Activated gamma-delta T cell treated with anti-CD3 and anti-CD28 coated beads, Interleukin-2, amount 50 U/mL, for 16 hours (primary cell): ENCODE measurements around the gene STK38.

Experiments used
- DNase-seq: peaks from one replicate; pipeline ENCODE4 v3.0.0-alpha.2; 2020; ENCODE audit warnings: low read depth

Gene STK38

GRCh38 chr6:36523451-36523850, 23.8 kb downstream of the STK38 start:
- DNase-seq, result no peak

- DNase-seq, result no peak
Observed at GRCh38 chr6:36519352-36519751, 27.9 kb downstream of the STK38 start.

- no peak for DNase-seq
Observed at GRCh38 chr6:36517408-36517807, 29.9 kb downstream of the STK38 start.

GRCh38 chr6:36516988-36517387, 30.3 kb downstream of the STK38 start:
- no peak for DNase-seq

GRCh38 chr6:36516559-36516958, 30.7 kb downstream of the STK38 start:
- DNase-seq, result no peak

GRCh38 chr6:36515844-36516243, 31.4 kb downstream of the STK38 start:
- no peak for DNase-seq

GRCh38 chr6:36514554-36515456, 32.5 kb downstream of the STK38 start:
- DNase-seq, result peak; percentile 12

- no peak for DNase-seq
Observed at GRCh38 chr6:36510365-36510764, 36.9 kb downstream of the STK38 start.

GRCh38 chr6:36508532-36508931, 38.7 kb downstream of the STK38 start:
- DNase-seq, result no peak

- no peak for DNase-seq
Observed at GRCh38 chr6:36506611-36507010, 40.7 kb downstream of the STK38 start.

GRCh38 chr6:36505744-36506534, 41.3 kb downstream of the STK38 start:
- no peak for DNase-seq

GRCh38 chr6:36504982-36505381, 42.3 kb downstream of the STK38 start:
- DNase-seq, result no peak

- no peak for DNase-seq
Observed at GRCh38 chr6:36504181-36504580, 43.1 kb downstream of the STK38 start.

- no peak for DNase-seq
Observed at GRCh38 chr6:36501686-36502085, 45.6 kb downstream of the STK38 start.

- no peak for DNase-seq
Observed at GRCh38 chr6:36499918-36500317, 47.4 kb downstream of the STK38 start.

- no peak for DNase-seq
Observed at GRCh38 chr6:36495086-36495485, 52.2 kb downstream of the STK38 start.

- no peak for DNase-seq
Observed at GRCh38 chr6:36493859-36494258, 53.4 kb downstream of the STK38 start.

GRCh38 chr6:36493319-36493718, 54.0 kb downstream of the STK38 start:
- no peak for DNase-seq

GRCh38 chr6:36492621-36493020, 54.7 kb downstream of the STK38 start:
- no peak for DNase-seq

GRCh38 chr6:36492092-36492491, 55.2 kb downstream of the STK38 start:
- no peak for DNase-seq

GRCh38 chr6:36491378-36491965, 55.8 kb downstream of the STK38 start:
- DNase-seq, result no peak

GRCh38 chr6:36489426-36489825, 57.9 kb downstream of the STK38 start:
- no peak for DNase-seq

GRCh38 chr6:36488221-36488620, 59.1 kb downstream of the STK38 start:
- no peak for DNase-seq
